DMS 273 treated with DMSO at 0.1 percent for 48 hours (cell line): ENCODE data around the gene NPBWR2.
"Not testable (repeated sequence)": the region's sequence is repeated elsewhere in the genome, so short reads cannot be mapped to it uniquely, and the experiment has no call there.

Experiments
- DNase-seq: peaks from one replicate; lab custom pipeline; 2025; lab: John Stamatoyannopoulos, UW

NPBWR2 gene

GRCh38 chr20:64144144-64144912, 37.0 kb upstream of the NPBWR2 start:
- DNase-seq, result no peak

- DNase-seq, result no peak
Measured at GRCh38 chr20:64143018-64143801, 35.8 kb upstream of the NPBWR2 start.

GRCh38 chr20:64142590-64142989, 35.2 kb upstream of the NPBWR2 start:
- no peak for DNase-seq

GRCh38 chr20:64140956-64141355, 33.6 kb upstream of the NPBWR2 start:
- DNase-seq, result no peak

- no peak for DNase-seq
Measured at GRCh38 chr20:64140061-64140931, 32.9 kb upstream of the NPBWR2 start.

- no peak for DNase-seq
Measured at GRCh38 chr20:64139199-64140060, 32.1 kb upstream of the NPBWR2 start.

GRCh38 chr20:64138276-64138815, 31.0 kb upstream of the NPBWR2 start:
- no peak for DNase-seq

- no peak for DNase-seq
Measured at GRCh38 chr20:64137598-64138031, 30.2 kb upstream of the NPBWR2 start.

- DNase-seq, result no peak
Measured at GRCh38 chr20:64136004-64136710, 28.8 kb upstream of the NPBWR2 start.

- not testable (repeated sequence) for DNase-seq
Measured at GRCh38 chr20:64134744-64135143, 27.4 kb upstream of the NPBWR2 start.

GRCh38 chr20:64133951-64134407, 26.6 kb upstream of the NPBWR2 start:
- peak; percentile 41 for DNase-seq

GRCh38 chr20:64131406-64131805, 24.0 kb upstream of the NPBWR2 start:
- no peak for DNase-seq

- DNase-seq, result no peak
Measured at GRCh38 chr20:64130876-64131275, 23.5 kb upstream of the NPBWR2 start.

- no peak for DNase-seq
Measured at GRCh38 chr20:64130271-64130670, 22.9 kb upstream of the NPBWR2 start.

- no peak for DNase-seq
Measured at GRCh38 chr20:64129146-64129782, 21.9 kb upstream of the NPBWR2 start.

- DNase-seq, result not testable (repeated sequence)
Measured at GRCh38 chr20:64123517-64123916, 16.2 kb upstream of the NPBWR2 start.

GRCh38 chr20:64122927-64123326, 15.6 kb upstream of the NPBWR2 start:
- DNase-seq, result not testable (repeated sequence)

- no peak for DNase-seq
Measured at GRCh38 chr20:64121586-64121985, 14.2 kb upstream of the NPBWR2 start.

- no peak for DNase-seq
Measured at GRCh38 chr20:64119681-64120341, 12.4 kb upstream of the NPBWR2 start.
